HCT116 (cell line): Measurements from ENCODE around the gene C11orf52.

Source experiments
- ATF3 ChIP-seq: IDR thresholded peaks from 2 replicates; pipeline ENCODE4 v1.6.1; 2012
- CEBPB ChIP-seq: IDR thresholded peaks from 2 replicates; pipeline ENCODE4 v1.6.1; 2012; ENCODE audit warnings: low read depth
- CTCF ChIP-seq, 3 experiments: fragments of 200-600 bp in 1 of 3; sonication (generic) in 1 of 3; IDR thresholded peaks in 2 of 3; conservative IDR thresholded peaks in 1 of 3; 2 replicates each; pipeline ENCODE4 v1.5.1; 2012 to 2017; ENCODE audit warnings: low read depth in 2 of 3, low read length in 2 of 3, antibody characterized with exemption in 1 of 3, borderline replicate concordance in 1 of 3, control low read depth in 1 of 3, mild to moderate bottlenecking in 1 of 3, mixed read lengths in 1 of 3, mixed run types in 1 of 3, moderate library complexity in 1 of 3; ENCODE audit not compliant: insufficient read depth in 1 of 3
- EZH2 ChIP-seq: fragments of 200-600 bp; sonication (generic); IDR thresholded peaks from 2 replicates; pipeline ENCODE4 v1.6.1; 2017; ENCODE audit warnings: antibody characterized with exemption, mixed run types
- POLR2A ChIP-seq: IDR thresholded peaks from 2 replicates; pipeline ENCODE4 v1.7.0; 2011; ENCODE audit warnings: borderline replicate concordance; ENCODE audit not compliant: insufficient read depth, insufficient read length; ENCODE audit errors: extremely low read depth
- ZNF274 ChIP-seq: fragments of 200-500 bp; sonication (Bioruptor generic); IDR thresholded peaks from 2 replicates; pipeline ENCODE4 v1.6.1; 2014; ENCODE audit warnings: mild to moderate bottlenecking, low read depth, low read length, inconsistent platforms

- TF ChIP-seq CTCF (IDR thresholded peaks at IDR 0.05 in 2 of 3, conservative IDR thresholded peaks at IDR 0.05 in 1 of 3; ENCODE audit: borderline replicate concordance in 1 of 3, insufficient read depth in 1 of 3, low read depth in 2 of 3, low read length in 2 of 3) (no peak), EZH2 (no peak), CEBPB (no peak), ZNF274 (no peak), ATF3 (no peak), POLR2A (no peak)
These were observed 4.7 kb upstream of the C11orf52 start for GRCh38 chr11:111913997-111914396.
